NCI-H526 treated with DMSO at 0.1 percent for 48 hours (cell line): ENCODE measurements around the gene PHLDA1.
A peak's percentile ranks its signal among the peaks of the same experiment; 100 is the strongest.

Source experiments
- DNase-seq: peaks from one replicate; lab custom pipeline; 2025; lab: John Stamatoyannopoulos, UW

PHLDA1 gene

DNA sequence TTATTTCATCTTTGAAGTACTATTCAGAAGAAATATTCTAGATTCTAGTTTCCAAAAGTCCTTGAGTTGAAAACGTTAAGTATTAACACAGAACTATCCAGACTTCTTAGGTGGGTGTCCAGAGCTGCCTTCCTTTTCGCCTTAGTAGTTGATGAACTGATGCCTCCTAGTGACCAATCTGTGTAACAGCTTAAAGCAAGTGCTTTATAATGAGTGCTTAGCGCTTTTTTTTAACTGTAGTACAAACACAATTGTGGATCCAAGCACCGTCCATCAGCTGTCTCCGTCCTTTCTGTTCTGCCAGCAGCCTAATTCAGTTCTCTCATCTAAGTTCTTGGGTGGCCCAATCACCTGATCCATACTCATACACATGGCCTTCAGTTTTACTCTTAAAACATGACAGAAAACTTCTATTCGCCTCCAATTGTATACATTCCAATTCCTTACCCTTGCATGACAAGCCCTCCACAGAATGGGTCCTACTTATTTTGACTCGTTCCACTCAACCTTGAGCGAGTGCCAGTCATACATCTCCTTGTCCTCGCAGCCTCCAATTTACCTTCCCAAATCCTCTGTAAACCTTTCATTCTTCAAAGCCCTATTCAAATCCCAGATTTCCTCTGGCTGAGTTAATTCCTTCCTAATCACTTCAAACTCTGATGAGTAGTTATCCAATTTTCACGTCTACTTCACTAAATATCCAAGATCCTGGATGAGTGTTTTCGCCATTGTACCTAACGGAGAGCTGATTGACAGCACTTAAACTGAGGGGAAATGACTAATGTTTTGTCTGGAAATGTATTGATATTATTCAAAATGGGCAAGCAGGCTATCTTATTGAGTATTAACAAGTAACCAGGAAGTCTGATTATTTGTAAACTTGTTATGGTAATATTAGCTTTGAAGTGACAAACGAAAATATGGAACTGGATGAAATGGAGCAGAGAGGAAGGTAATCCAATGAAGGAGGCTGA, 5.8 kb upstream of the PHLDA1 start:
- DNase-seq: peak; percentile 80

DNA sequence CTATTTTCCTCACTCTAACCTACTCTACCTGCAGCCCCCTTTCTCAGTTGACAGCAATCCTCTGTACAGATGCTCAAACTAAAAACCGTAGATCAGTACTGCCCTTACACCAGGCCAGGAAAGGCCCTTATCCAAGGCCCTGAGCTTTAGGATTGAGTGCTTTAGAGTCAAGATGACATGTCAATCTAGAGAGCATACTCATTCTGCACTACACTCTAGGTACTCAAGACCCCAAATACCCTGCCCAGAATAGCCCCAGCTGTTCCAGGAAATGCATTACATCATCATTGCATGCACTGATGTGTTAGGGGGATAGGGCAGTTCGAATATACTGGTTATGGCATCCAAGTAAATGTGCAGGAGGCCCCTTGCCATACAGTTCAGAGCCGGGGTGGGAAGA, 3.5 kb upstream of the PHLDA1 start:
- DNase-seq: no peak

DNA sequence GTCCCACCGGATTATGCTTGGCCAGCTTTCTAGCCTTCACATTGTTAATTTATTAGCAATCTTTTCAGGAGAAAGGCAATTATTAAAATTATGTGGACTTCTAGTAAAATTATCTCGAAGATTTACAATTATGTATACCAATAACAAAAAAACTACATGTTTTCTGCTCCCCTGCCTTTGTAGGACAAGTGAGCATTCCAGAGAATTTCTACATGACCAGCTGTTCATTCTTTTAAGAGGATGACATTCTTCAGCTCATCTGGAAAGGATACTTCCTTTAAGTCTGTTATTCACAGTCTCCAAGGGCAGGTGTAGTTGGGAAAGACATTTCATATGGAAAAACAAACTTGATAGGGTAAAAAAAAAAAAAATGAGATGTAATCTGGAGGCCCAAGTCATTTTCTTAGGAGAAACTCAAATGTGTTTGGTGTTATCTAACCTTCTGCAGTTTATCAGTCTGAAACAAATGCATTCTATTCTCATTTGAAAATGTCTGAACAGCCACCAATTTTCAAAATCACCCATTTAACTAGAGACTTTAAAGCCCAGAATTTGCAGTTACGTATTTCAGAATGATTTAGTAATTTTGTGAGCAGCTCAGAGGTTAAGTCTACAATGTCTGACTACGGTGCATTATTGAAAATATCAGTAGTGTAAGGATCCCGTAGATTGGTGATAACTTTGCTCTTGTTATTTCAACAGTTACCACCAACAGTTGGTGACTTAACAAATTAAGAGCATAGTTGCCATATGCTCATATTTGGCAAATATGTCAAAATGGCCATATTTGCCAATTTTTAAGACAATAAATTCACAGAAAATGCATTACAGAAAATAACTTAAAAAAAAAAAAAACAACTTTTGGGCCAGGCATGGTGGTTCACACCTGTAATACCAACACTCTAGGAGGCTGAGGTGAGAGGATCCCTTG, 1.8 kb upstream of the PHLDA1 start:
- no peak for DNase-seq

DNA sequence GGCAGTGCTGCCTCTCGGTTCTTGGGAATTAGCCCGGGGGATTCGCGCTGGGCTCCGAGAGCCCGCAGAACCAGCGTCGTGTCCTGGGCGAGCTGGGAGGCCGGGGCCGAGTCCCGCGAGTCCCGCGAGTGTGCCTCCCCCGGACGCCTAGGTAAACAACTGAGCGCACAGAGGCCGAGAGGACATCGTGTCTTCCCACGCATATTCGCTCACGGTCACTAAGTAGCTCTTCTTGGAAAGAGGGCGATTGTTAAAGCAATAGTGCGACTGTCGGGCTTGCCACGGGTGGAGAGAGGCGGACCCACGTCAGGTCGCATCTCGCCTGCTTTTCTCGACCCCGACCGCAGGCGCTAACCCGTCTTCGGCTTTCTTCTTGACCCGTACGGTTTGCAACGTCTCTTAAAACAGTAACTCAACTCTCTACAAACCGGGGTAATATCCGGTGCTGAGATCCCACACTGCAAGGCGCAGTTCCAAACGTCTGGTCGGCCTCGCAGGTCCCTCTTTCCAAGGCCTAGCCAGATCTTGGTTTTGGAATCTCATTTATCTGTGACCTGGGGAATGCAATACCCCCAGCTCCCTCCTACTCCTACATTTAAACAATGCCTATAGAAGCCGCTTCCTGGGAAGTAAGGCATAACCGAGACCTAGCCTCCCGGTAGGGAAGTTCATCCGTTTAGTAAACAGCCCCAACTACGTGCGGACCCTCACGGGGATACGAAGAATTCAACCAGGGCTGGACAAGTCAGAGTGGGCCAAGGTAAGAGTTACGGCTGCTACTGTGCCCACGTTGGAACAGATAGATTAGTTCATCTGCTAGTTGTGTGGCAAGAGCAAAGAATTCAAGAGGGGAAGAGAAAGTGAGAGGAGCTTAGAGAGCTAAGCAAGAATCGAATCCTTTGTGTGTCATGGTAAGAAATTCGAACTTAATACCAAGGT, 736 bp upstream of the PHLDA1 start:
- DNase-seq: peak; percentile 17

DNA sequence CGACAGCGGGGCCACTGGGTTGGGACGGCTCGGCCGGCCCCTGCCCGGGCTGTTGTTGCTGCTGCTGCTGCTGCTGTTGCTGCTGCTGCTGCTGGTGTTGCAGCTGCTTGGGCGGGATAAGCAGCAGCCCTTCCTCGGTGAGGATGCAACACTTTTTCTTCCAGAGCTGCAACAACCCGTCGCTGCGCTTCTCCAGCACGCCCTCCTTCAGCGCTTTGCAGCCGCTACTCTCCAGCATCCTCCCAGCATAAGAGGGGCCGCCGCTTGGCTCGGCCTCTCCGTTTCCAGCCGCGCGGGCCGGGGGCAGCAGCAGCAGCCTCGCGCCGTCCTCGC, 529 bp downstream of the PHLDA1 start:
- DNase-seq: no peak

DNA sequence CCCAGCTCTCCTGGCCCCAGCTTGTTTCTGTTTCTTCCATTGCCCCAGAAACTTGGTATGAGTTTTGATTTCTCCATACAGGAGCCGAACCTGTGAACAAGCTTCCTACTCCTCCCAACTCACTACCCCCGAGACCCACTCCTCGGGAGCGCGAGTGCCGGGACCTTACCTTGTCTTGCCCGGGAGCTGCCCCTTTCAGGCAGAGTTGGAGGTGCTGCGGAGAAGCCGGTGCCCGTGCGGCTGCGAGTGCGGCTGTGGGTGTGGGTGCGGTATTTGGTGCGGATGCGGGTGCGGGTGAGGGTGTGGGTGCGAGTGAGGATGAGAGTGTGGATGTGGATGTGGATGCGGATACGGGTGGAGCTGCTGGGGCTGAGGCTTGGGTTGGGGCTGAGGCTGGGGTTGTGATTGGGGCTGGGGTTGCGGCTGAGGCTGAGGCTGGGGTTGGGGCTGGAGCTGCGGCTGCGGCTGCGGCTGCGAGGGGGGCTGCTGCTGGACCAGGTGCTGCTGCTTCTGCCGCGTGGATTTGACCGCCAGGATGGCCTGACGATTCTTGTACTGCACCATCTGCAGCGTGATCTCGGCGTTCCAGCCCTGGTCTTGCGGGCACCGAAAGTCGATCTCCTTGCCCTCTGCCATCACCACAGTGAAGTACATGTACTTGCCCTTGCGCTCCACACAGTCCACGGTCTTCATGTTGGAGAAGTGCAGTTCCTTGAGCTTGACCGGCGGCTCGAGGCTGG, 1.1 kb downstream of the PHLDA1 start:
- DNase-seq: peak; percentile 22

DNA sequence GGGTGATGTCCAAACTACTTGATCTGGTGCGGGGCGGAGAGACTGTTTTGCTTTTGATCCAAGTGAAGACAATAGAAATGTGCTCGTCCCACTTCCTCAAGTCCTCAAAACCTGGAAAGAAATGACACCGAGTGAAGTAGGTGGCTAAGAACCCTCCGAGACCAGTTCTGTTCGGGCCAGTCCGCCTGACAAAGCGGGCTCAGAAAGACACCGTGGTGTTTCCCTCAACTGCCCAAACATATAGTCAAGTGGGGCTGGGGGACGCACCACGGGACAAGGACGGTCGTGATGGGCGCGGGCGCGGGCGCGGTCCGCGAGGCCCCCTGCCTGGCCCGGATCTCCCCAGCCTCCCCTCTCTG, 1.6 kb downstream of the PHLDA1 start:
- DNase-seq: no peak

DNA sequence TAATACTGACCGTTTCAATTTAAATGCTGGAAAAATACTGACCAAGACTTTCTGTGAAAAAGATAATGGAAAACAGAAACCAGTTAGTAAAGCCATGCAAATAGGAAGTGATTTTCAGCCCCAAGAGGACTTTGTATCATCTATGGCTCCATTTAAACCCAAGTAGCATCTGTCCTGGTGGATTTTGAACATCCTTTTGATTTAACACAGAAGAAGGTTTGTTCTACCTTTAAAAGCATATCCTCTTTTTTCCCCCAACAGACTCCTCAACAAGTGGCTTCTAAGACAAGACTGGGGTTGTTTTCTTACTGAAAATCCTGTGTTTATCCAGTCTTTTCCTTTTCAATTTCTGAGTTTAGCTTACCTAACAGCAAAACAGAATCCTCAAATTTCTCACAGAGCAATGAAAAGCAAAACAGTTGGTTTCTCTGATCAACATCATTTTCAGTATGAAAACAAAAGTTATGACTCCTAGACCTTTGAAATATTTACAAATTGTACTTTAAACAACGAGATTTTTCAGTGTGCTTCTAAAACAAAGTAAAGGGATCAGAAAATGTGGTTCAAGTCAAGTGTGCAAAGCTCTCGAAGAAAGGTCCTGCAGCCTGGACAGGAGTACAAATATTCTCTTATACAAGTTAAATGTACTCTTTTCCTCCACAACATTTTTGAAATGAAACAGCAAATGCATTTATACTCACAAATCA, 2.9 kb downstream of the PHLDA1 start:
- no peak for DNase-seq

DNA sequence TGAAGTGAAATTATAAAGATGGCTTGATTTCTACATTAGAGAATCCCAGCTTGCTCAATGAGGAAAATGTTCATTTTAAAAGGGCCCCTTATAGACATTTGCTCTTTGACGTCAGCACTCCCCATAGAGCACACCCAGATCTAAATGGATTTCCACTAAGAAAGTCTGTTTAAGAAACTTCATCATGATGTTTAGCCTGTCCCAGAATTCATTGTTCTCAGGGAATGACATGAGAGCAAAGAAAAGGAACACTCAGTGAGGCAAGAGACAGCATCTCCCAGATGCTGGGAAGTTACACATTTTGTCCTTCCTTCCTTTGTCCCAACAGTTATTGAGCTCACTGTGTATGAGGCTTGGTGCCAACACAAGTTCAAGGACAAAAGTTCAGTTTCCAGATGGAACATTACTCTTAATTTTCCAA, 4.9 kb downstream of the PHLDA1 start:
- no peak for DNase-seq

DNA sequence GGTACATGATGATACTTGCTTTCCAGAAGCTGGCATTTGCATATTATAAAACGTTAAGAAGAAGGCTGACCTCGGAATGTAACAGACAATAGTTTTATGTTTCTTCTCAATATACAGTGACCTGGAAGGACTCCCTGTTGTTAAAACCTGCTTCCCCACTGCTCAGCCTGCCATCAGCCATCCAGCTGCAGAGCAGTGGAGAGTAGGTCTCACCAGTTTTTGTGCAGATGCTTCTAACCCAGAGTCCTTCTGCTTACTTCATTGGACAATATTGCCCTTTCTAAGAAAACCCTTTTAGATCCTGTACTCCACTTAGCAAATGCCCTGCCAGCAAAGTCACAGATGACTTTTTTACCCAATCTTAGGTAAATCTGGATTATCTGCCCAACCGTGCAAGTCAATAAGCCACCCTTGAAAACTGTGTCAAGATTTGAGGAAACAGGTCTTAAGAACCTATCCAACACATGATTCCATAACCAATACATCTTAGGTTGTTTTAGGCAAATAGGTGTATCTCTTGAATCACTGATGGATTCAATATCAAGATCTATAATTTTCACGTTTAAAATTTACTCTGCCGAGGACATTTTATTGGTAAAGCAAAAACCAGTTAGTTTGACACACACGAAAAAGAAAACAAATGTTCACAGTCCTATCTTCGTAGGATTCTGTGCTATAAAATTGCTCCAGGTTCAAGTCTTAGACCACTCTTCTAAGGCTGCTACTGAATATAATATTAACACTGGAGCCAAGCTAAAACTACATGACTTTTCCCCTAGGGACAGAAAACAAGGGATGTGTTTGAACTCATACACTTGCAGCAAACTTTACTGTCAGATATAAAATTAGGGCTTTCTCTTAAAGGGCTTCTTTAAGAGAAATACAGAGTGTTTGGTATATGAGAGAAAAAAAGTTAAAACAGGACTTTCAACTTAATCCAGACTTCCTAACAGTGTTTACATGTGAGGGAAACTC, 5.7 kb downstream of the PHLDA1 start:
- peak; percentile 6 for DNase-seq

DNA sequence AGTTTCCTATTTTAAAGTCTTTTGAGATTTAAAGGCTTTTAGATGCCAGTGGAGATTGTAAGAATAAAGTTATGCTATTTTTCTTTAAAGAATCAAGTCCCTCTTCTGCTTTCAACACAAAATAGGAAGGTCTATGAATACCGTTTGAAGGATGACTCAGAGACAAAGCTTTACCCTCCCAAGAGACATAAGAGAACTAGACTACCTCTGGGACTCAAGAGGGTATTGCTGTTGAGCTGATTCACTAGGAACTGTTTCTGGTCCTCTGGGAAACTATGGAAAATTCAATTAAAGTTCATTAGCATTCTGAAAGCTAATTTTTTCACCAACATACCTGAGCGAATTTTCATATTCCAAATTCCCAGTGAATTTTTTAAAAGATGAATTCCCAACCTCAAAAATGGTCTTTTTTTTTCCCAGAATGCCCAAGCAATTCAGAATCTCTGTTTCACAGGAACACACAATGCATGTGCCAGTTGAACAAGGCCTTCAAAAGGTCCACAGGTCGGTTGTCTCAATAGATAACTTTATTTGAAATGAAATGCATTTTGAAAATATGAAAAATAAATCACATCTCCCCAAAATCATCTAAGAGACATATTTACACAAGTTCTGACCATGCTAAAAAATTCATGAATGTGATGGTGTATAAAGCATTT, 6.5 kb downstream of the PHLDA1 start:
- DNase-seq: no peak

DNA sequence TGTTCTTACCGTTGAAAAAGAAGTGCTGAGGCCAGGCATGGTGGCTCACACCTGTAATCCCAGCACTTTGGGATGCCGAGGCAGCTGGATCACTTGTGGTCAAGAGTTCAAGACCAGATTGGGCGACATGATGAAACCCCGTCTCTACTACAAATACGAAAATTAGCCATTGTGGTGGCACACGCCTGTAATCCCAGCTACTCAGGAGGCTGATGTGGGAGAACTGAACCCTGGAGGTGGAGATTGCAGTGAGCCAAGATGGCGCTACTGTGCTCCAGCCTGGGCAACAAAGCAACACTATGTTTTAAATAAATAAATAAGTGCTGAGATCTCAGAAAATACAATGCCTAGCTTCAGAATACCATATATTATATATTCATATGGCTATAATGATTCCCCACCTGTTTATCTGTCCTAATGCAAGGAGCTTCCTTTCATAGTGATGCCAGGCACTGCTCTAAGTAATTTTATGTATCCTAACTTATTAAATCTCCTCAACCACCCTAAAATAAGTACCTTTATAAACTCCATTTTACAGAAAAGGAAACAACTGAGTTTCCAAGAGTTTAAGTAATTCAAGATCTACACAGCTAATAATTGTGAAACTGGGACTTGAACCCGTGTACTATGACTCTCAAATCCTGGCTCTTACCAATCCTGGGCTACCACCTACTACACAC, 7.3 kb downstream of the PHLDA1 start:
- no peak for DNase-seq

DNA sequence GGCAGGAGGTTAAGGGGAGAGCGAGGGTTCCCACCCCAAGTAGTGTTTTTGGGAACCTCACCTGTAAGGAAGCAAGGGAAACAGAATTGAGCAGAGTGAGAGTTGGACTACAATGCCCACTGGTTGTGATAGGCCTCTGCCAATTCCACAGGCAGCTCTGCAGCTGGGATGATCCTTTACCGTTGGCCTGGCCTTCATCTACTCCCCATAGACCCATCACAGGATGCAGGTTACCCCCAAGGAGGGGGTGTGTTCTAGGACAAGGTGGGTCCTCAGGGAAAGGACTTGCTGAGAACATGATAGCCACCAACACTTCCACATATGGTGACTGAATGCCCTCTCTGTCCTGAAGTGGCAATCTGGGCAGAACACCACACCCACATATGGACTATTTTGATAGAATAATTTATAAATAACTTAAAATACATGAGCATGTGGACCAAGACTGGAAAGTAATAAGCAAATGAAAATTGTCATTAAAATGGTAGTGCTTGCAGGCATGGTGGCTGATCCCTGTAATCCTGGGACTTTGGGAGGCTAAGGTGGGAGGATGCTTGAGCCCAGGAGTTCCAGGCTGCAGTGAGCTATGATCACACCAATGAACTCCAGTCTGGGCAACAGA, 8.4 kb downstream of the PHLDA1 start:
- no peak for DNase-seq

DNA sequence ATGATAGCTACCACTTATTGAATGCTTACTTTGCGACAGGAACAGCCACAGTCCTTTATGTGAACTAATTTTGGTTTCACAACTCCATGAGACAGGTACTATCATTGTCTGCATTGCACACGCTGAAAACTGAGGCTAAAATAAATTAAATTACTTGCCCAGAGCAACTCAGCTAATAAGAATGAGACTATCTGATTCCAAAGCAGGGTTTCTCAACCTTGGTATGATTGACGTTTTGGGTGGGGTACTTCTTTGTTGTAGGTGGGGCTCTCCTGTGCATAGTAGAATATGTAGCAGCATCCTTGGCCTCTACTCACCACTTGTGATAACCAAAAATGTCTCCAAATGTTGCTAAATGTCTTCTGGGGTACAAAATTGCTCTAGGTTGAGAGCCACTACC, 9.1 kb downstream of the PHLDA1 start:
- DNase-seq: no peak

DNA sequence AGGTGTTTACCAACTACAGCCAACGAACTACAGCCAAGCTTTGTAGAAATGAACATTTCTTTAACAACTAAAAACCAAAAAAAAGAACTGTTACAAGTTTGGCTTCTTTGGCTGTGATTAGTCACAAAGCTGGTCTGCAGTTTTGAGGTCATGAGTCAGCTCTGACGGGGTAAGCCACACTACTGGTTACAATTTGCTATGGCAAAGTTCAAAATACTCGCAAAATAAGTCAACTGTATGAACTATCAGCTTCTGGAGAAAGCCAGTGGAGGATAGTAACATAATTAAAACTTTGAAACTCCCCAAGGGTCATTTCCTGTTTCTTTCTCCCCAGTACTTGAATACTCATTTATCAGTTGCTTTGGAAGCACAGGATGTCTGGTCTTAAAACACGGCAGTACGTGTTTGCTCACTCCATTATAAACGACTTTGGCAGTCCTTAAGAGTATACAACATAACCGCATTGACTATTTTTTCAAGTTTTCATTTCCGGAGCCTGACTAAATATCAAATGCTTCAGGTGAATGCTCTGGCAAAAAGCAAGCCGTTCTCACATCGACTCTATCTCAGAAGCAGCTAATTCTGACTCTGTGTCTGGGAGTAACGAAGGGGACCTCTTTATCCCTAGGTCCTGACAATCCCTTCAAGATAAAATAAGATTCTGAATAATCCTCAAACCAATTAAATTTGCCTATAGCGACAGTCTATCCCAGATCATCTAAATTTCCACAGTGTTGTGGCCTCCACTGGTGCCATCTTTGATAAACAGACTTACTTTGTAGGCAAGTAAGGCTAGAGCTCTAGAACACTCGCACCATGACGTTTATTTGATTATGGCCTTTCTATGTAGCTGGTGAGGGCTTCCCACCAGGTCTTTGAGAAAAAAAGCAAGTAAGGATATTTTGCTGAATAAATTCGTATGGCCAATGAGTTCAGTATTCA, 10.6 kb downstream of the PHLDA1 start:
- no peak for DNase-seq

DNA sequence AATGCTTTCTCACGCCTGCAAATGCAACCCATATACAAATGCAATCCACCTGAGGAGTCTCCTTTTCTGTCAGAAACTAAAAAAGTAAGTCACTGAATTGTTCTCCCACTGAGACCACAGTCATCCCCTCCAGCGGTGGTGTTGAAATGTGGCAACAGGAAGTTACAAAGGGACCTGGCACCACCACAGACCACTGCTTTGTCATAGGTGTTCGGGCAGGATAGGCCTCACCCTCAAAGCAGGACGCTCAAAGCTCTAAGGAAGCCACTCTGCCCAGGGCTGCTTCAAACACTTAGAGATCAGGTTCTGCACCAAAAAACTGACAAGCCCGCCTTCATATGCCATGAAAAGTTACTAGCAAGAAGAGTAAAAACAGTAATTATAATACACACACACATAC, 11.3 kb downstream of the PHLDA1 start:
- no peak for DNase-seq

DNA sequence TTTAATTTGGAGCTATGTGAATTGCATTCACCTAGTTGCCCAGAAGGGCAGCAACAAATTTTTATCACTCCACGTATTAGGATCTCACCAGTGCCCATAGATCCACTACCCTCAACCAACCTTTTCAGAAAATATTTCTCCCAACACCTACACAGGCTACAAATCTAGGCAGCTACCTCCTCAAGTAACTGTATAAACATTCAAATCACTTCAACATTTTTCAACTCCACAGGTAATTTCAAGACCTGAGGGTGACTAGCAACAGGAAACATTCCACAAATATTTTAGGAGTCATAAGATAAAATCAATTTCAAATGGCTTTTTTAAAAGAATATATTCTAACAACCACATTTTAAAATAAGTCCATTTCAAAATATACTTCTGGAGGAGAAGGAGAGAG, 12.9 kb downstream of the PHLDA1 start:
- no peak for DNase-seq
